Measurements from ENCODE around the gene NEK1.

The NEK1 gene

DNA sequence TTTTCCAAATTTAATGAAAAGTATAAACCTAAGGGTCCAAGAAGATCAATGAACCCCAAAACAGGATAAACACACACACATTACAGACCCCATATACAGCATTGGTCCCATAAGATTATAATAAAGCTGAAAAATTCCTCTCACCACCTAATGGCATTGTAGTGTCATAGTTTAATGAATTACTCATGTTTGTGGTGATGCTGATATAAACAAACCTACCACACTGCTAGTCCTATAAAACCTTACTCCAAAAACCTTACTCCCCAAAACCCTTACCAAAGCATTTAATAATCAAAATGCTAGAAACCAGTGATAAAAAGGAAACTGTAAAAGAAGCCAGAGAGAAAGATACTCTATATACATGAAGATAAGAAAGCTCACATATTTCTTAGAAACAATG lies 193.5 kb downstream of the NEK1 start:
- Histone ChIP-seq H3K4me3 (ENCODE audit: low read depth, low read length) (no peak overlapping the region), H3K9ac (ENCODE audit: low read depth, low read length) (no peak overlapping the region), H3K36me3 (ENCODE audit: control insufficient read depth, insufficient read depth, low read length) (no peaks in the 10 kb centered on the region), H3K9me3 (ENCODE audit: control insufficient read depth, insufficient read depth, low read length) (no peaks in the 10 kb centered on the region), H3K27ac (ENCODE audit: low read depth, low read length) (no peak overlapping the region), H3K27me3 (ENCODE audit: control insufficient read depth, insufficient read depth, low read length) (no peaks in the 10 kb centered on the region), H3K4me1 (ENCODE audit: control insufficient read depth, insufficient read depth, low read length) (no peaks in the 10 kb centered on the region)

- H3K36me3 ChIP-seq (ENCODE audit: control insufficient read depth, insufficient read depth, low read length) = no peaks in the 10 kb centered on the region
- no peaks in the 10 kb centered on the region for H3K4me1 ChIP-seq (ENCODE audit: control insufficient read depth, insufficient read depth, low read length)
- no peak overlapping the region for H3K9ac ChIP-seq (ENCODE audit: low read depth, low read length)
- H3K9me3 ChIP-seq (ENCODE audit: control insufficient read depth, insufficient read depth, low read length) = no peaks in the 10 kb centered on the region
- H3K27me3 ChIP-seq (ENCODE audit: control insufficient read depth, insufficient read depth, low read length) = no peaks in the 10 kb centered on the region
- H3K4me3 ChIP-seq (ENCODE audit: low read depth, low read length) = no peak overlapping the region
- no peak overlapping the region for H3K27ac ChIP-seq (ENCODE audit: low read depth, low read length)
These were observed 194.6 kb downstream of the NEK1 start for GRCh38 chr4:169417629-169418282.

DNA sequence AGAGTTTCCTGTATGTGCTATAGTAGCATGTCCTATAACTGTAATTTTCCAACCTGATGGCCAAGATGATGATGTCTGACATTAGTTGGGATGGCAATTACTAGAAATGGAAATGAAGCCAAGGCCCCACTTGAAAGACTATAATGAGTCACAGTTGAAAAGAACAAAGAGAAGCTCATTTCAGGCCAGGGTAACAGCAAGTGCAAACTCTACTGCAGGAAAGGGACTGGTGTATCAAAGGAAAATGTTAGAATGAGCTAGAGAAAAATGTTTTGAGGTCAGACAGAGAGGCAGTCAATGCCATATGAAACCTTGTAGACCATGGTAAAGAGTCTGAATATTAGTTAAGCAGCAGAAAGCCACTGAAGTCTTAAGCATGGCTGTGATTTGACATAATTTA lies 195.4 kb downstream of the NEK1 start:
- no peak overlapping the region for H3K9ac ChIP-seq (ENCODE audit: low read depth, low read length)
- H3K27me3 ChIP-seq (ENCODE audit: control insufficient read depth, insufficient read depth, low read length) = no peaks in the 10 kb centered on the region
- no peaks in the 10 kb centered on the region for H3K36me3 ChIP-seq (ENCODE audit: control insufficient read depth, insufficient read depth, low read length)
- H3K4me3 ChIP-seq (ENCODE audit: low read depth, low read length) = no peak overlapping the region
- no peaks in the 10 kb centered on the region for H3K9me3 ChIP-seq (ENCODE audit: control insufficient read depth, insufficient read depth, low read length)
- peaks cover 3% of the 10 kb centered on the region; the same call in 1 of the 2 replicates for H3K4me1 ChIP-seq (ENCODE audit: control insufficient read depth, insufficient read depth, low read length)
- no peak overlapping the region for H3K27ac ChIP-seq (ENCODE audit: low read depth, low read length)

DNA sequence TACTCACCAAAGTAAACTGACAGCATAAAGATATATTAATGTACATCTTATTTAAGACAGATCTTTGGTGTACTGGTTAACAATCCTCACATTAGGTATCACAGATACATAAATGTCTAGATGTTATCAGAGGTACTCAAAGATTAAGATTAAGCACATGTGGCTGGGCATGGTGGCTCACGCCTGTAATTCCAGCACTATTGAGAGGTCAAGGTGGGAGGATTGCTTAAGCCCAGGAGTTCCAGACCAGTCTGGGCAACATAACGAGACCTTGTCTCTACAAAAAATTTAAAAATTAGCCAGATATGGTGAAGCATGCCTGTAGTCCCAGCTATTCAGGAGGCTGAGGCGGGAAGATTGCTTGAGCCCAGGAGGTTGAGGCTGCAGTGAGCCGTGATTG lies 195.9 kb downstream of the NEK1 start:
- Histone ChIP-seq H3K27me3 (ENCODE audit: control insufficient read depth, insufficient read depth, low read length) (no peaks in the 10 kb centered on the region), H3K36me3 (ENCODE audit: control insufficient read depth, insufficient read depth, low read length) (no peaks in the 10 kb centered on the region), H3K9ac (ENCODE audit: low read depth, low read length) (no peak overlapping the region), H3K9me3 (ENCODE audit: control insufficient read depth, insufficient read depth, low read length) (no peaks in the 10 kb centered on the region), H3K27ac (ENCODE audit: low read depth, low read length) (no peak overlapping the region), H3K4me3 (ENCODE audit: low read depth, low read length) (no peak overlapping the region), H3K4me1 (ENCODE audit: control insufficient read depth, insufficient read depth, low read length) (peaks cover 5% of the 10 kb centered on the region; the same call in 1 of the 2 replicates)

DNA sequence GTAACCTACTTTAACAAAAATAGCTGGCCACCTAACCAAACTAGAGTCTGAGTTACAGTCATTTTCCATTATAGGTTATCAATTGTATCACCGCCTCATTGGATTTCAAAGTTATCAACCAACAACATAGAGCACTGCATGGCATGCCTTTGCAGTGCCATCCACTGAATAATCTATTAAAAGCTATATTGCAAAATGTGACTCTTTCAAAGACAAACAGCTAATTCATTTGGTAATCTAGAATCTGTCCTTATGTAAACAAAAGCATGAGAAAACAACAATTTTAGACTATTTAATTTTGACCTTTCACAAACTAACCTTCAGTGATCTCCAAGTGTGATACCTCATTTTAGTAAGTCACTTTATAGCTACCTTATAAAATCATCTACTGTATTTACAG lies 197.5 kb downstream of the NEK1 start:
- Histone ChIP-seq H3K27me3 (ENCODE audit: control insufficient read depth, insufficient read depth, low read length) (no peaks in the 10 kb centered on the region), H3K27ac (ENCODE audit: low read depth, low read length) (no peak overlapping the region), H3K9ac (ENCODE audit: low read depth, low read length) (no peak overlapping the region), H3K9me3 (ENCODE audit: control insufficient read depth, insufficient read depth, low read length) (no peaks in the 10 kb centered on the region), H3K4me1 (ENCODE audit: control insufficient read depth, insufficient read depth, low read length) (peaks cover 5% of the 10 kb centered on the region; the same call in 1 of the 2 replicates), H3K4me3 (ENCODE audit: low read depth, low read length) (no peak overlapping the region), H3K36me3 (ENCODE audit: control insufficient read depth, insufficient read depth, low read length) (no peaks in the 10 kb centered on the region)

DNA sequence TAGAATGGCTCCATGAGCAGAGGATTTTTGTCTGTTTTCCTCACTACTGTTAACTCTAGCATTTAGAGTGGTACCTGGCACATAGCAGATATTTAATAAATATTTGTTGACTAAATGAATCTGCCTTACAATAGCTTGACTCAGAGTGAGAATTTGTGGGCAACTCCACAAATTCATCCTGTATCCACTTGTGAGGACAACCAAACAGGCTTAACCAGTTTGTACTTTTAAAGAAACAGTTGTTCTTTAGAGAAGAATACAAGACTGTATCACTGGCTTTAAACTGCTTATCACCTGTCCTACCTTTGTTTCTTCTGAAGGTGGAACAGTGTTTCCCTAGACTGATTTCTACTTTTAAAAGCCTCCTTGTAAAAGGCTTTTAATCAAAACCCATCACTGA lies 200.3 kb downstream of the NEK1 start:
- H3K36me3 ChIP-seq (ENCODE audit: control insufficient read depth, insufficient read depth, low read length) = no peaks in the 10 kb centered on the region
- no peak overlapping the region for H3K27ac ChIP-seq (ENCODE audit: low read depth, low read length)
- no peaks in the 10 kb centered on the region for H3K27me3 ChIP-seq (ENCODE audit: control insufficient read depth, insufficient read depth, low read length)
- H3K9ac ChIP-seq (ENCODE audit: low read depth, low read length) = no peak overlapping the region
- H3K4me1 ChIP-seq (ENCODE audit: control insufficient read depth, insufficient read depth, low read length) = peaks cover 5% of the 10 kb centered on the region; the same call in 1 of the 2 replicates
- H3K4me3 ChIP-seq (ENCODE audit: low read depth, low read length) = no peak overlapping the region
- no peaks in the 10 kb centered on the region for H3K9me3 ChIP-seq (ENCODE audit: control insufficient read depth, insufficient read depth, low read length)

DNA sequence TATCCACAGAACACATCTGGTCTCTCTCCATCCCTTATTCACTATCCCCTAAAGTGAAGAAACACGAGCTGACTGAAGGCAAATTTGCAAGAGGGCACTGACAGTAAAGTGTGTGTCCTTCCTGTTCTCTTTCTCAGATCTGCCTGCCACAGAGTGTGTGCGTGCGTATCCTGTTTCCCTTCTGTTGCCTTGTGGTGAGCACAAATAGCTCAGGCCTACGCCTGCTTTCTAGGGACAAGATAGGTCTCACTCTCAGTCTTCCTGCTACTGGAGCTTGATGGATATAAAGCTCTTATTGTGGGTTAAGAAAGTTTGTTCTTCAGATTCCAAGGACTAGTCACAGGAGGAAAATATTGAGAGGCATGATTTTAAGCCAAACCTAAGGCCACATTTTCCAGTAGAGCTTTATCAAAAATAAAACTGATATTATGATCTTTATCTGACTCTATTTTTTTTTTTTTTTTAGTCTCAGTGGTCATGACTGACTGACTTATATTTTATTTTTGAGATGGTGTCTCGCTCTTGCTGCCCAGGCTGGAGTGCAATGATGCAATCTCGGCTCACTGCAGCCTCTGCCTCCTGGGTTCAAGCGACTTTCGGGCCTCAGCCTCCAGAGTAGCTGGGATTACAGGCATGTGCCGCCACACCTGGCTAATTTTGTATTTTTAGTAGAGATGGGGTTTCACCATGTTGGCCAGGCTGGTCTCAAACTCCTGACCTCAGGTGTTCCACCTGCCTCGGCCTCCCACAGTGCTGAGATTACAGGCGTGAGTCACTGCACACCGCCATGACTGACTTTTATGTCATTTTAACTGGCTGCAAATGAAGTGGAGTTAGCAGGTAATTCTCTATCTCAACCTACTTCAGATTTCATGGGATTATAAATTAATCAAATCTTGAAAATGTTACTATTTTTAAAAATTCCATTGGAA lies 201.3 kb downstream of the NEK1 start:
- no peak overlapping the region for H3K9ac ChIP-seq (ENCODE audit: low read depth, low read length)
- no peak overlapping the region for H3K4me3 ChIP-seq (ENCODE audit: low read depth, low read length)
- H3K4me1 ChIP-seq (ENCODE audit: control insufficient read depth, insufficient read depth, low read length) = peaks cover 5% of the 10 kb centered on the region; the same call in 1 of the 2 replicates
- no peaks in the 10 kb centered on the region for H3K9me3 ChIP-seq (ENCODE audit: control insufficient read depth, insufficient read depth, low read length)
- H3K27ac ChIP-seq (ENCODE audit: low read depth, low read length) = no peak overlapping the region
- H3K27me3 ChIP-seq (ENCODE audit: control insufficient read depth, insufficient read depth, low read length) = no peaks in the 10 kb centered on the region
- no peaks in the 10 kb centered on the region for H3K36me3 ChIP-seq (ENCODE audit: control insufficient read depth, insufficient read depth, low read length)

DNA sequence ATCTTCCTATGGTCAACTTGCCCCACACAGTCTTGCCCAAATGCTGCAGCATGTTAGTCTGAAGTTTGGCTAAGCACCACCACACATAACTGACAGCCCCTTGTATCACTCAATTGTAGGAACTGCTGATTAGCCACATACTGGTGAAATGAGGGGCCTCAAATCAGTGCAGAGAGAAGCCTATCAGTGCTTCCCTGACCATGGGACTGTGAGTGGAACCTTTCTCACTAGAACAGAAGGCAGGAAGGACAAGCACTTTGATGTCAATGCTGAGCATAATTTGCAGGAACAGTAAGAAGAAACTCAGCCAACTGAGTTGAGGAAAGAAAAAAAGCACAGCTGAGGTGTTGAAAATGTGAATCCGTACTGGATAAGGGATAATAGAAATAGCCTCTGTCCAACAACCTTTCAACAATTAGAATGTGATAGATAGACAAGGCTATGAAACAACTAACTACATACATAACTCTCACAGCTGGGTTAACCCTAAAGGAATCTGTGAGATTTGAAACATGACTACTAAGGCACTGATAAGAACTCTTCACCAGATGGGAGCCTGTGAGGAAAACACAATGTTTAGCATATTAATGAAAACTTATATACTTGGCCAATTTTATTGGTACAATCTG lies 205.1 kb downstream of the NEK1 start:
- Histone ChIP-seq H3K9ac (ENCODE audit: low read depth, low read length) (no peak overlapping the region), H3K4me1 (ENCODE audit: control insufficient read depth, insufficient read depth, low read length) (peaks cover 15% of the 10 kb centered on the region), H3K4me3 (ENCODE audit: low read depth, low read length) (no peak overlapping the region), H3K27ac (ENCODE audit: low read depth, low read length) (no peak overlapping the region), H3K9me3 (ENCODE audit: control insufficient read depth, insufficient read depth, low read length) (no peaks in the 10 kb centered on the region), H3K27me3 (ENCODE audit: control insufficient read depth, insufficient read depth, low read length) (no peaks in the 10 kb centered on the region), H3K36me3 (ENCODE audit: control insufficient read depth, insufficient read depth, low read length) (no peaks in the 10 kb centered on the region)

GRCh38 chr4:169404960-169405359 lies 207.4 kb downstream of the NEK1 start:
- H3K27me3 ChIP-seq (ENCODE audit: control insufficient read depth, insufficient read depth, low read length) = no peaks in the 10 kb centered on the region
- H3K4me1 ChIP-seq (ENCODE audit: control insufficient read depth, insufficient read depth, low read length) = peaks cover 10% of the 10 kb centered on the region
- no peaks in the 10 kb centered on the region for H3K9me3 ChIP-seq (ENCODE audit: control insufficient read depth, insufficient read depth, low read length)
- H3K4me3 ChIP-seq (ENCODE audit: low read depth, low read length) = 0 out of 2 replicates have a peak overlapping the region, but pooled peaks have one; percentile 4
- H3K9ac ChIP-seq (ENCODE audit: low read depth, low read length) = no peak overlapping the region
- H3K36me3 ChIP-seq (ENCODE audit: control insufficient read depth, insufficient read depth, low read length) = no peaks in the 10 kb centered on the region
- peak overlapping the region; percentile 8 for H3K27ac ChIP-seq (ENCODE audit: low read depth, low read length)

DNA sequence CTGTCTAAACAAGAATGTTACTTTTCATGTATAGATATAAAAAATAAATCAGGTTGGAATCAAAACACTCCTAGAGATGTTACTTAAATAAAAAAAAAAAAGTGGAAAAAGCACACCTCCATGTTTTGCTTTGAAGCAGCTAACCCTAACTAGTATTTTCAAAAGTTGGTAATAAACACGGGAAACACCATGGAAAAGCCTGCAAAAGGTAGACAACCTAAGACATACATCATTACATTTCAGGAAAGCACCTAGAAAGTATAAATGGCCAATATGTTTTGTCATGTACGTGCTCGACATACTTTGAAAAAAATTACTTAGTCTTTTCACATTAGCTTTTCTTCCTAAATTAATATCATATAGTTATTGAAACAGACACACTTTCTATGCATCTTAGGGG lies 211.6 kb downstream of the NEK1 start:
- H3K4me3 ChIP-seq (ENCODE audit: low read depth, low read length) = no peak overlapping the region
- no peak overlapping the region for H3K9ac ChIP-seq (ENCODE audit: low read depth, low read length)
- no peak overlapping the region for H3K27ac ChIP-seq (ENCODE audit: low read depth, low read length)
- no peaks in the 10 kb centered on the region for H3K9me3 ChIP-seq (ENCODE audit: control insufficient read depth, insufficient read depth, low read length)
- no peaks in the 10 kb centered on the region for H3K27me3 ChIP-seq (ENCODE audit: control insufficient read depth, insufficient read depth, low read length)
- no peaks in the 10 kb centered on the region for H3K36me3 ChIP-seq (ENCODE audit: control insufficient read depth, insufficient read depth, low read length)
- peaks cover 10% of the 10 kb centered on the region for H3K4me1 ChIP-seq (ENCODE audit: control insufficient read depth, insufficient read depth, low read length)

All from HUES48 (cell line).